ENCODE measurements around the gene HOXA4.

- TF ChIP-seq, protein P1, sequence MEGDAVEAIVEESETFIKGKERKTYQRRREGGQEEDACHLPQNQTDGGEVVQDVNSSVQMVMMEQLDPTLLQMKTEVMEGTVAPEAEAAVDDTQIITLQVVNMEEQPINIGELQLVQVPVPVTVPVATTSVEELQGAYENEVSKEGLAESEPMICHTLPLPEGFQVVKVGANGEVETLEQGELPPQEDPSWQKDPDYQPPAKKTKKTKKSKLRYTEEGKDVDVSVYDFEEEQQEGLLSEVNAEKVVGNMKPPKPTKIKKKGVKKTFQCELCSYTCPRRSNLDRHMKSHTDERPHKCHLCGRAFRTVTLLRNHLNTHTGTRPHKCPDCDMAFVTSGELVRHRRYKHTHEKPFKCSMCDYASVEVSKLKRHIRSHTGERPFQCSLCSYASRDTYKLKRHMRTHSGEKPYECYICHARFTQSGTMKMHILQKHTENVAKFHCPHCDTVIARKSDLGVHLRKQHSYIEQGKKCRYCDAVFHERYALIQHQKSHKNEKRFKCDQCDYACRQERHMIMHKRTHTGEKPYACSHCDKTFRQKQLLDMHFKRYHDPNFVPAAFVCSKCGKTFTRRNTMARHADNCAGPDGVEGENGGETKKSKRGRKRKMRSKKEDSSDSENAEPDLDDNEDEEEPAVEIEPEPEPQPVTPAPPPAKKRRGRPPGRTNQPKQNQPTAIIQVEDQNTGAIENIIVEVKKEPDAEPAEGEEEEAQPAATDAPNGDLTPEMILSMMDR (IDR thresholded peaks at IDR 0.05; ENCODE audit: low read length): no peak
- TF ChIP-seq EZH2 (optimal IDR thresholded peaks at IDR 0.05; ENCODE audit: low read depth, low read length): no peak
These were observed 43.0 kb upstream of the HOXA4 start for GRCh38 chr7:27173511-27173955.
